Spinal cord (tissue), 10 donors: ENCODE data around the gene RRAD. TPM values are rescaled to one million over a fixed set of nuclear protein-coding genes. Genes with fewer than 3 reads are reported as not detected.

ENCODE experiments used
- DNase-seq, 6 donors: peaks; one replicate each; pipeline versions ENCODE4 v3.0.0 to v3.0.0-alpha.2; 2013 to 2015; ENCODE audit warnings: low spot score in 6 of 6, low read depth in 4 of 6
- H3K27ac ChIP-seq: one replicate; pipeline ENCODE4 v1.5.1; 2013; ENCODE audit warnings: low read depth, low read length, control low read depth
- H3K27me3 ChIP-seq: one replicate; pipeline ENCODE4 v1.6.1; 2013; ENCODE audit warnings: low read length; ENCODE audit not compliant: control insufficient read depth, insufficient read depth
- H3K36me3 ChIP-seq: one replicate; pipeline ENCODE4 v1.6.1; 2013; ENCODE audit warnings: low read length; ENCODE audit not compliant: control insufficient read depth, insufficient read depth
- H3K4me1 ChIP-seq: one replicate; pipeline ENCODE4 v1.6.1; 2013; ENCODE audit warnings: low read length; ENCODE audit not compliant: control insufficient read depth, insufficient read depth
- H3K4me3 ChIP-seq: one replicate; pipeline ENCODE4 v1.5.1; 2013; ENCODE audit warnings: low read depth, low read length, control low read depth
- H3K9me3 ChIP-seq: one replicate; pipeline ENCODE4 v1.6.1; 2013; ENCODE audit warnings: low read length; ENCODE audit not compliant: control insufficient read depth, insufficient read depth
- WGBS: methylation state at CpG from one replicate; pipeline ENCODE4 v1.1.5; 2013; ENCODE audit warnings: missing lambda C conversion rate; ENCODE audit not compliant: insufficient coverage; 5-methylcytosine and 5-hydroxymethylcytosine counted together
- polyA plus RNA-seq, 2 donors: library from polyadenylated mRNA; unstranded; fragments of 120-200 nt; gene quantifications; one replicate each; pipeline ENCODE4 v1.2.1, GENCODE V29; 2013; ENCODE audit not compliant: insufficient read length in 2 of 2
- total RNA-seq, 2 donors: library from RNA; depleted of rRNA in 1 of 2; stranded (reverse); fragments of 120-200 nt in 1 of 2; fragments of >200 nt in 1 of 2; gene quantifications; one replicate each; pipeline versions ENCODE4 v1.2.3 to v1.2.4, GENCODE V29; 2013 to 2014
- donor health status: healthy.

RRAD gene
- total and polyA plus RNA-seq, 4 donors: 1.3 to 6.0 (median 2.1) TPM

DNA sequence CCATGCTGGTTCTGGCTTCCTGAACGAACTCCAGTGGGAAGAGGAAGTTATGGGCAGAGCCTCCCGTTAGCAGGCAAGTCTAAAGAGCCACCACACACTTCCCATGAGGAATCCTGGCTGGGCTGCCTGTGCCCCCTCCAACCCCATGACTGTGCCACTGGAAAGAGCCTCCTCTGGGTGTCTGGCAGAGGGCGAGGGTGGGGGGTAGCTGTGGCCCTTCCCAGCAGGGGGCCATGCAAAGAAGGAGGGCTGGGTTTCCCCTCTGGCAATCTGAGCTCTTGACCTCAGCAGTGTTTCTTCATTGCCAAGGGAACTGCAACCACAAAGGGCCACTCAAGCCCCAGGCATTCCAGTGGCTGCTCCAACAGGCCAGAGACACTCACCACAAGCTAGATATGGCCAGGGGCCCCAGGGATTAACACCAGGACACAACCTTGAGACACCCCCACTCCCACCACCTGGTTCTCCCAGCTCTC, 1.7 kb upstream of the RRAD start:
- Histone ChIP-seq H3K9me3 (no peaks in the 10 kb centered on the region), H3K27ac (no peak overlapping the region), H3K36me3 (peaks cover 12% of the 10 kb centered on the region), H3K27me3 (peaks cover 36% of the 10 kb centered on the region), H3K4me1 (peaks cover 39% of the 10 kb centered on the region), H3K4me3 (no peak overlapping the region)
- 60% methylated on average over 2 of the region's 3 CpGs for WGBS
- DNase-seq: peak in 1 of 6 donors; percentile 27

DNA sequence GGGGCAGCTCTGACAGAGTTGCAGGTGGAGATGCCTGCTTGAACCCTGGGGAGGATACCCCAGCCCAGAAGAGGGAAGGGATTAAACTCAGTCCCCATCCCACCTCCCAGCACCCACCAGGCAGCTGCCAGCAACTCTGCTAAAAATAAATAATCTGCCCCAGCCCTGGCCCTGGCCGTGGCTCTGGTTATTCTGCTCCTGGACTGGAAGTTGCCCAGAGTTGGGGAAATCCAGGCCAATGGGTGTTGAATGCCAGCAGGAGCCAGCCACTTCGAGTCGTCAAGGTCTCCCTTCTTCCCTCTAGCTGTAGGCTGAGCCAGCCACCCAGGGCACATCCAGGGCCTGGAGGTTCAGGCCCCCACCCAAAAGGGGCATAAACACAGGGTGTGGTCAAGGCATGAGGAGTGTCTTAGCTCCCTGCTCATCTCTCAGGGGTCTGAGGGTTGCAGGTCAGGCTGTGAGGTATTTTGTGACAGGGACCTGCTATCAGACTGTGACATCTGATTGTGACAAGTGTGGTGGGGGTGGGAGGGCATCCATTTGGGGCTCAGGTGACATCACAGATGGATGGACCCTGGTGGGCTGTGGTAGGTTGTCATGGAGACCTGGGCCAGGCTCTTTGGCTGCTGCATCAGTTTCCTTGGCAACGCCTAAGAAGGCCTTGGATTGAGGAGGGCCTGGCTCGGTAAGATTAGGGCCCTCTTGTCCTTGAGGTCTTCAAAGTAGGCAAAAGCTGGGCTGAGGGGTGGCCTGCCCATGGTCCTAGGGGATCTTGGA, 1.0 kb upstream of the RRAD start:
- DNase-seq: peak in 3 of 6 donors; percentile 43 to 83 (median 71)
- no peak overlapping the region for H3K4me3 ChIP-seq

DNA sequence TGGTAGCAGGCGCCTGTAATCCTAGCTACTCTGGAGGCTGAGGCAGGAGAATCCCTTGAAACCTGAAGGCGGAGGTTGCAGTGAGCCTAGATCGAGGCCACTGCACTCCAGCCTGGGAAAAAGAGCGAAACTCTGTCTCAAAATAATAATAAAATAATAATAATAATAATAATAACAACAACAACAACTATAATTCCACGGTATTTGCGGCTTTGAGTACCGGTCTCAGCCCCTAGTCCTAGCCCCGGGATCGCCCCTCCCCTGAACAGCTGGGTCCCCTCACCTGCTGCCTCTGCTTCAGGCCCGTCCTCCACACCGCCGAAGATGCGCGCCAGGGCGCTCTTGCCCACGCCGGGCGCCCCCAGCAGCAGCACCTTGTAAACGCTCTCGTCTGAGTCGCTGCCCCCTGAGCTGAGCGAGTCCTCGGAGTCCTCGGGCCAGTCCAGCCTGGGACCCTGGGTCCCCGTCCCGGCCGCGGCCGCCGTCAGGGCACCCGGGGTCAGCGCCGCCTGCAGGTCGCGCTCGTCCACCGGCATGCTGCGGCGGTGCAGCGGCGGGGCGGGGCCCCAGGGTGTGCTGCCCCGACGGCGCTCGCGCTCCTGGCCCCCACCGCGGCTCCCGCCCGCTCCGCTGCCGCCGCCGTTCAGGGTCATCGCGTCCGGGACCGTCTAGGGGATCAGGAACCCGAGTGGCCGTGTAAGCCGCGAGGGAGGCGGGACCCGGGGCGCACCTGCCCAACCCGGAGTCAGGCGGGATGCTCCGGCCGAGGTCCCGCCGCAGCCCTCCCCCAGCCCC, 611 bp downstream of the RRAD start:
- DNase-seq: no peak
- no peak overlapping the region for H3K27ac ChIP-seq

More for the DNA sequence above, 1.0 kb upstream of the RRAD start:
- peaks cover 42% of the 10 kb centered on the region for H3K27me3 ChIP-seq
- WGBS: 48% methylated on average over 5 of the region's 5 CpGs
- no peaks in the 10 kb centered on the region for H3K9me3 ChIP-seq
- no peak overlapping the region for H3K27ac ChIP-seq
- H3K4me1 ChIP-seq: peaks cover 39% of the 10 kb centered on the region
- H3K36me3 ChIP-seq: peaks cover 16% of the 10 kb centered on the region

DNA sequence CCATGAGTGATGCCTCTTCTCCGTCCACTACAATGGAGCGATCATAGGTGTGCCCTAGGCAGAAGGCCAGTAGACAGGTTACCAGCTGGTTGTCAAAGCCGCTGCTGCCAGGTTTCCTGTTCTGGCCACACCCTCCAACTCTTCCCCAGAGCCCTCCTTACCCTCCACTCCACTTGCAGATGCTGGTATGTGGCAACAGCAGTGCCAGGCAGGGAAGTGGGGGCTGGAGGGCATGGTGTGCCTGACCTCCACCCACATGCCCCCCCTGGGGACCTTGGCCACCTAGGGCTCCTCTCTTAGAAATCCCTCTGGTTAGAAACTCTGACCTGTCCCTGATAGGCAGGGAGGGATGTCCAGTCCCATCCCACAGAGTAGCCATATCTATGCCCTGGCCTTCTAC, 1.5 kb downstream of the RRAD start:
- 100% methylated on average over 1 of the region's 3 CpGs for WGBS
- DNase-seq: no peak
- peaks cover 13% of the 10 kb centered on the region for H3K36me3 ChIP-seq
- H3K27me3 ChIP-seq: peaks cover 50% of the 10 kb centered on the region
- peaks cover 44% of the 10 kb centered on the region for H3K4me1 ChIP-seq
- H3K4me3 ChIP-seq: no peak overlapping the region
- no peak overlapping the region for H3K27ac ChIP-seq
- no peaks in the 10 kb centered on the region for H3K9me3 ChIP-seq

More for the DNA sequence above, 611 bp downstream of the RRAD start:
- Histone ChIP-seq H3K27me3 (peaks cover 49% of the 10 kb centered on the region), H3K36me3 (peaks cover 13% of the 10 kb centered on the region), H3K4me1 (peaks cover 44% of the 10 kb centered on the region), H3K9me3 (no peaks in the 10 kb centered on the region), H3K4me3 (no peak overlapping the region)
- WGBS: 4% methylated on average over 69 of the region's 72 CpGs

DNA sequence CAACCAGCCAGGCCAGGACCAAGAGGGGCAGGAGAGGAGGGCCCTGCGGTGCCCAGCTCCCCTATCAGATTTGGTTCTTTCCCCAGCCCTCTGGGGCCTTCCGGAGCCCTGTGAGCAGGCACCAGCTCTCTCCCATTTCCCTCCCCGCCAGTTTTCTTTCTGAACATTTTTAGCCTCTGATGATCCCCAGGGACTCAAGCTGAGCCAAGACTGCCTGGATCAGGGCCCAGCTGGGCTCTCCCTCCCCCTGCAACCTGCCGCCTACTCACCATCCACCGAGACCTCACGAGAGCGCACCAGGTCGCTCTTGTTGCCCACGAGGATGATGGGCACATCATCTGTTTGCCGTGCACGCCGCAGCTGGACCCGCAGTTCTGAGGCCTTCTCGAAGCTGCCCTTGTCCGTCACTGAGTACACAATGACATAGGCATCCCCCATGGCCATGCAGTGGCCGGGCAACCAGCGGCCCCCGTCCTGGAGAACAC, 2.0 kb downstream of the RRAD start:
- peaks cover 50% of the 10 kb centered on the region for H3K27me3 ChIP-seq
- H3K4me3 ChIP-seq: no peak overlapping the region
- no peaks in the 10 kb centered on the region for H3K9me3 ChIP-seq
- peak in 2 of 6 donors; percentile 12 to 15 for DNase-seq
- 78% methylated on average over 18 of the region's 18 CpGs for WGBS
- H3K27ac ChIP-seq: no peak overlapping the region
- peaks cover 44% of the 10 kb centered on the region for H3K4me1 ChIP-seq
- peaks cover 10% of the 10 kb centered on the region for H3K36me3 ChIP-seq

DNA sequence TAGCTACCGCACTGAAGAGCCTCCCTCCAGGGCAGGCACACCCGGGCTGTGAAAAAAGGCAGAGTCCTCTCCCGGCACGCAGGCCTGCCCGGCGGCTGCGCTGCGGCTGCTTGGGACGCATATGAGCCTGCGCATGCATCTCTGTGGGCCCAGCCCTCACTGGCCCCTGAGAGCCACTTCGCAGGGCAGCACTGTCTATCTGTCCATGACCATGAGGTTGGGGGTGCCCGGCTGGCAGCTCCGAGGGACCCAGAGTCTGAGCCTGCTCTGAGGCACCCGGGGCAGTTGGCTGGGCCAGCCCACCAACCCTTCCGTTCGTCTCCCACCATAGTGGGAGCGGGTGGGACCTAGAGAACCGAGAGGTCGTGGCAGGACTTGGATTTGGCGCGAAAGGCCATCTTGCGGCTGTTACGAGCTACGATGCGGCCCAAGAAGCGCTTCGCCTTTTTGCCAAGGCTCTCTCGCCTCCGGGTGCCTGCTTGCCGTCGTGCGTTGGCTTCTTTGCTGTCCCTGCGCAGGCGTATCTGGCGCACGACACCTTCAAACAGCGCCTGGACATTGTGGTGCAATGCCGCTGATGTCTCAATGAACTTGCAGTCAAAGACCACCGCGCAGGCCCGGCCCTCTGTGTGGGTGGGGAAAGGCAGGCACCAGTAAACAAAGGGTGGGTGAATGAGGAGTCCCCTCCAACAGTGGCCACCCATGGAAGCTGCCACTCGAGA, 3.4 kb downstream of the RRAD start:
- H3K27ac ChIP-seq: no peak overlapping the region
- H3K9me3 ChIP-seq: no peaks in the 10 kb centered on the region
- peaks cover 38% of the 10 kb centered on the region for H3K4me1 ChIP-seq
- no peak overlapping the region for H3K4me3 ChIP-seq
- WGBS: 69% methylated on average over 37 of the region's 42 CpGs
- H3K27me3 ChIP-seq: peaks cover 53% of the 10 kb centered on the region
- no peak for DNase-seq
- peaks cover 7% of the 10 kb centered on the region for H3K36me3 ChIP-seq

DNA sequence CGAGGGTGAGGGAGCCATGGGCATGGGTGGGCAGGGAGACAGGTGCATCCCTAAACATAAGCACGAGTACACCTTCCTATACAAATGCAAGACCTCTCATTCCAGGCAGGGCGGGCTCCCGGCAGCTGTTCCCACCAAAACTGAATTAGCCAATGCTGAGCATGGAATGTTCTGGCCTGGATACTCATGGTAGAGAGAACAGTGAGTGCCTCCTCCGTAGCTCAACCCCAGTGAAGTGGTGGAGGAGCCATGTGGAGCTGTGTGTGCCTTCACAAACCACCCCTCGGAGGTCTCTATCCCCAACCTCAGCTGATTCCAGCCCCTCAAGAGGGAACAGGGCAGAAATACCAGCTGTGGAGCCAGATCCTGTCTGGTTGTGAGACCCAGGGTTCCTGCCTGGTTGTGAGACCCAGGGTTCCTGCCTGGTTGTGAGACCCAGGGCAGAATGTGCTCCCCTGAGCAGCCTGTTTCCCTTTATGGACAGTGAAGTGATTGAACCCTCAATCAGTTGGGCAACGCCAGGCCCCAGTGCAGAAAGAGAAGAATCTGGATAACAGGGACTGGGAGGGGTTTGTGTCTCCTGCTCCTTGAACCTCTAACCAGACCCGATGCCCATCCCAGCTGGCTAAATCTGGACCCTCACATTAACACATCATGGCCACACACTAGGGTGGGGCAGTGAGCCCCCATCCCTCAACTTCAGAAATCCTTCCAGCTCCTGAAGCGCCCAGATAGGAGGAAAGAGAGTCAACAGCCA, 4.2 kb downstream of the RRAD start:
- H3K27me3 ChIP-seq: peaks cover 51% of the 10 kb centered on the region
- WGBS: 67% methylated on average over 3 of the region's 9 CpGs
- peaks cover 30% of the 10 kb centered on the region for H3K4me1 ChIP-seq
- no peak for DNase-seq
- no peak overlapping the region for H3K4me3 ChIP-seq
- H3K27ac ChIP-seq: no peak overlapping the region
- no peaks in the 10 kb centered on the region for H3K9me3 ChIP-seq
- H3K36me3 ChIP-seq: peaks cover 7% of the 10 kb centered on the region

DNA sequence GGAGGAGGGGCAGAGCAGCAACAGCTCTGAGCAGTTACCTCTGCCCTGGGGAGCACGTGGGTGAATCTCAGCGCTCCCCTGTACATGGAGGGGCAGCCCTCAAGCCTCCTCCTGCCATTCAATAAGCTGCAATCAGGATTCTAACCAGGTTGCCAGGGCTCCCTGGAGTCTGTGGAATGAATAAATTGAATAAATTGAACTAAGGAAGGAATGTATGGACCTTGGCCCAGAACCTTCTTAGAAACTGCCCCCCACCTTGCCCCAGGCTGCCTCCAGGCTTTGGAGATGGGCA, 5.1 kb downstream of the RRAD start:
- H3K27ac ChIP-seq: no peak overlapping the region
- H3K4me1 ChIP-seq: peaks cover 22% of the 10 kb centered on the region
- no peak for DNase-seq
- H3K4me3 ChIP-seq: no peak overlapping the region
- no peaks in the 10 kb centered on the region for H3K9me3 ChIP-seq
- peaks cover 7% of the 10 kb centered on the region for H3K36me3 ChIP-seq
- H3K27me3 ChIP-seq: peaks cover 43% of the 10 kb centered on the region
- 25% methylated on average over 2 of the region's 2 CpGs for WGBS
